Measurements from ENCODE around the gene ZMYND10.

DNA sequence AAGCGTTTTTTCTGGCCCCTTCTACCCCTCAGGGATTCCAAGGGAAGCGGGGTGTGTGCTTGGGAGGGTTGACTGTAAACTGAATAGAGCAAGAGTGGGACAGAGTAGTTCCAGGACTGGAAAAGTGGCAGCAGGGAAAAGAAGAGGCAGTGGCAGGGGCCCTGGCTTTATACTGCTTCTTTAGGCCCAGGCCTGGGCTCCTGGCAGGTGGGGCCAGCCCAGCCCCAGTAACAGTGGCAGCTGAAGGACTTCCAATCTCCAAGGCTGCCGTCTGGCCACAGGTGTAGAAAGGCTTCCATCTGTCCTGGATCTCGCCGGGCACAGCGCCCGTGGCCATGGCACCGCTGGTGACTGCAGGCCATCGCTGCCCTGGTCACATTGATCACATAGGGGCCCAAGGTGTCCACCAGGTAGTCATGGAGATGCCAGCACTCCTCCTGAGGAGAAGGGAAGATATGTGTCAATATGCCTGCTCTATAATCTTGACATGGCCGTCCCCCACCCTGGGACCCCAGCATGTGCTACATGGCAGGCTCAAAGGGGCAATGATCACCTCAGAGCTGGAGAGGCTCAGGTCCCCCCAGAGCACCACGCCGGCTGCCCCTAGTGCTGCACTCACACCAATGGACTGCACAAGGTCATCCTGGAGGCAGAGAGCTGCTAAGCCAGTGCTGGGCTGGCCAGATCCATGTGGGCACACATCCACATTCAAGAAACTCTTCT, 52.3 kb downstream of the ZMYND10 start:
- no peak for TF ChIP-seq POLR2A (IDR thresholded peaks at IDR 0.05)
- TF ChIP-seq, protein P1, sequence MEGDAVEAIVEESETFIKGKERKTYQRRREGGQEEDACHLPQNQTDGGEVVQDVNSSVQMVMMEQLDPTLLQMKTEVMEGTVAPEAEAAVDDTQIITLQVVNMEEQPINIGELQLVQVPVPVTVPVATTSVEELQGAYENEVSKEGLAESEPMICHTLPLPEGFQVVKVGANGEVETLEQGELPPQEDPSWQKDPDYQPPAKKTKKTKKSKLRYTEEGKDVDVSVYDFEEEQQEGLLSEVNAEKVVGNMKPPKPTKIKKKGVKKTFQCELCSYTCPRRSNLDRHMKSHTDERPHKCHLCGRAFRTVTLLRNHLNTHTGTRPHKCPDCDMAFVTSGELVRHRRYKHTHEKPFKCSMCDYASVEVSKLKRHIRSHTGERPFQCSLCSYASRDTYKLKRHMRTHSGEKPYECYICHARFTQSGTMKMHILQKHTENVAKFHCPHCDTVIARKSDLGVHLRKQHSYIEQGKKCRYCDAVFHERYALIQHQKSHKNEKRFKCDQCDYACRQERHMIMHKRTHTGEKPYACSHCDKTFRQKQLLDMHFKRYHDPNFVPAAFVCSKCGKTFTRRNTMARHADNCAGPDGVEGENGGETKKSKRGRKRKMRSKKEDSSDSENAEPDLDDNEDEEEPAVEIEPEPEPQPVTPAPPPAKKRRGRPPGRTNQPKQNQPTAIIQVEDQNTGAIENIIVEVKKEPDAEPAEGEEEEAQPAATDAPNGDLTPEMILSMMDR (IDR thresholded peaks at IDR 0.05) = no peak
